ENCODE results near the gene RPS6KA2.

The RPS6KA2 gene

DNA sequence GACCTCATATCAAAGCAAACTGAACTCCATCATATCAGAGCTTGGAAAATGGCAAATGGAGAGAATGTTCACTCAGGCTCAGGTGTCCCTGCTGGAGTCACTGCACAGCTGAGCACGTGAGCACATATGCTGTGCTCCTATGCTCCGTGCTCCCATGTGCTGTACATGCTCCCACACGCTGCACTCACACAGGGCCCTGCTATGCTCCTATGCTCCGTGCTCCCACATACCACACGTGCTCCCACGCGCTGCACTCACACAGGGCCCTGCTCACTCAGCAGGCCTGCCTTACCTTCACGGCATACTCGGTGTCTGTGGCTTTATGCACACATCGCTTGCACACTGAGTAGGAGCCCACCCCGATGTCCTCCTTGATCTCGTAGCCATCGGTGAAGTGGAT is 178.6 kb downstream of the RPS6KA2 start:
- DNase-seq = no peak

- DNase-seq = no peak
These were observed 180.4 kb downstream of the RPS6KA2 start for GRCh38 chr6:166446567-166447065.

- no peak for DNase-seq
These were observed 180.9 kb downstream of the RPS6KA2 start for GRCh38 chr6:166446146-166446545.

DNA sequence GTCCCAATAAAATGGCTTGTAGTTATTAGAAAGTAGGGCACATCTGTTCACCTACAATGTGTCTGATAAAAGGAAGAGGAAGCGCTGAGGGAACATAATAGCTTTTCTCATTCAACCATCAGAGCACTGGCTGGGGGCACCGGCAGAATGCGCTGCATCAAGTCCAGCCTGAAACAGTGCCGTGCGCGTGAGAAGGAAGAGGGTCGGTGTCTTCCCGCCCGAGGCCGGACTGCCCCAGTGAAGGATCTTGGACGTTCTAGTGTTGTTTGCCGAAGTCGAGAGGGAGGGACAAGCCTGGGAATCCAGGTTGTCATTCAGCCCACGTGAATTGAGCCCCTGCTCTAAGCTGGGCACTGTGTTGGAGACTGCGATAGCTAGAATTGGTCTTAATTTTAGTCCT is 182.6 kb downstream of the RPS6KA2 start:
- DNase-seq = no peak

DNA sequence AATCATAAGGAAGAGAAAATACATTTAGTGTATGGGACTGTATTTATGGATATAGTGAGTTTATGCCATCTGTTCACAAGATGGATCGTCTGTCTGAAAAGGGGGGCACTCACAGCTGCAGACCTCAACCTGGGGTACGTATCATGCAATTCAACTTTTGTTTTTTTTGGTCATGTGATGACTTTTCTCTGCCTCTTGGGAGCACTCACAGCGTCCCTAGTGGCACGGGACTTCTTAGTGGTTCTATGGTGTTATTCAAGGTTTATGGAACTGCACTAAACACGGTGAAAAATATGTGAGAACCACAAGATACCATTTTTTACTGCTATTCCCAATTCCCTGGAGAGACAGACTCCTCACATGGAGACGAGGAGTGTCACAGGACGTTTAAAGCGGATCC is 183.9 kb downstream of the RPS6KA2 start:
- DNase-seq = no peak

DNA sequence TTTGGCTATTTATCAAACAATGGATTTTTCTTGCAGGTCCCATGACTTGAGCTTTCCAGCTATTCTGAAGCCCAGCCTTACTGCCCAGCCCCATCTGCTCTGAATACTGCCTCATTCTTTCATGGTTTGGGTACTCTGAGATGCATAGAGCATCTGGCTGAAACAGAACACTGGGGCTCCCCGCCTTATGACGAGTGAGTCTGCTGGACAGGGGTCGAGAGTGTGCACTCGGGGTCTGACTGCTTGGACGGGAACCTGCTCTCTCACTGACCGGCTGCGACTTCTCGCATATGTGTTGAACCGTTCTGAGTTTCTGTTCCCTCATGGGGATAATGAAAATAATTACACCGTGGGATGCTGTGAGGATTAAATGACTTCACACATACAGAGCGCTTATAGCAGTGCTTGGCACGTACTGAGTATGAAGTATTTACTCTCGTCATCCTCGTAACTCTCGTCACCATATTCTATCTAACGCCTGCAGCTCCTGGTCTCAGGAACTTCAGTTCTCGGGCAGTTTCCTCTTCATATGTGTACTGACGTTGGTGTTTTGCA is 184.8 kb downstream of the RPS6KA2 start:
- DNase-seq = no peak

DNA sequence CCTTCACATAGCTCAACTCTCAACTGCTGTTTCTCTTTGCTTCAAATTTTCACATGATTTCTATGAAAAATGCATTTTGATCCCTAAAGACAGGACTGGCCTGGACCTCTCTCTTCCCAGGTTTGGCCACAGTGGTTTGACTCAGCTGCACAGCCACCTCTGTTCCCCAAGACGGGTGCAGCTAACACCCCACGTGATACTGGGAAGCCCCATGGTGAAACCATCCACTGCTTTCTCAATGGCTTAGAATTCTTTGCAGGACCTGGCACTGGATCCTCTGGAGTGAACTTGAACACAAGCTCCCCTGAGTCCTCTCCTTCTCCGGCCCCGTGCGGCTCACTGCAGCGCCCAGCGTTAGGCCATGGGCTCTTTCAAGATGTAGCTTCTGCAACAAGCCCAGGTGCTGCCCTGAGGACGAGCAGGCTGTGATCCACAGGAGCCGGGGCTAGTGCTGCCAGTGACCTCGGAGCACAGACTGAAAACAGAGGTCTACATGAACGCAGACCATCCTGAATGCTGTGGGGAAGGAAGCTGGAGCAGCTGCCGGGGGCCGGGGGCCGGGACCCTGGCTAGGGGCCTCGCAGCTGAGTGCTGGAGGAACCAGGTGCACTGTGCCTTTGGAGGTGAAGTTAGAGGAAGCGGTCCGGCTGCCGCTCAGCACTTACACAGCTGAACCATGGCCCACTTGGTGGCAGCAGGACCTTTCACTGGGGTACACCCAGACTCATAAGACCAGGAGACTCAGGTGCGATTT is 185.5 kb downstream of the RPS6KA2 start:
- DNase-seq = no peak

GRCh38 chr6:166440729-166441128 is 186.3 kb downstream of the RPS6KA2 start:
- DNase-seq = no peak

DNA sequence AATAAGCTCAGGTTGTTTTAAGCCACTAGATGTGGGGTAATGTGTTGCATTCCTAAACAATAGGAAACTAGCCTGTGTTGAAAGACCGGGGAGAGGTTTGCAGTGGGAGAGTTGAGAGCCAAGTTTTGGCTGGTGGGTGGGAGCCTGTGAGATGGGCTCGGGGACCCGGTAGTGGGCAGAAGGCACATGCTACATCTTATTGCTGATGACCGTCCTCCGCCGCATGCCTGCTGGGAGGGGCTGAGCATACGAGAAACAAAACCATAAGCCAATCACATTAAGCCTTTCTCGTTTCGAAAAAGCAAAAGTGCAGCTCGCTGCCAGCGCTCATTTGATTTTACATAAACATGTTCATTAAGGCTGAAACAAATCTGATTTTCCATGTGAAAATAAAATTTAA is 186.9 kb downstream of the RPS6KA2 start:
- no peak for DNase-seq

DNA sequence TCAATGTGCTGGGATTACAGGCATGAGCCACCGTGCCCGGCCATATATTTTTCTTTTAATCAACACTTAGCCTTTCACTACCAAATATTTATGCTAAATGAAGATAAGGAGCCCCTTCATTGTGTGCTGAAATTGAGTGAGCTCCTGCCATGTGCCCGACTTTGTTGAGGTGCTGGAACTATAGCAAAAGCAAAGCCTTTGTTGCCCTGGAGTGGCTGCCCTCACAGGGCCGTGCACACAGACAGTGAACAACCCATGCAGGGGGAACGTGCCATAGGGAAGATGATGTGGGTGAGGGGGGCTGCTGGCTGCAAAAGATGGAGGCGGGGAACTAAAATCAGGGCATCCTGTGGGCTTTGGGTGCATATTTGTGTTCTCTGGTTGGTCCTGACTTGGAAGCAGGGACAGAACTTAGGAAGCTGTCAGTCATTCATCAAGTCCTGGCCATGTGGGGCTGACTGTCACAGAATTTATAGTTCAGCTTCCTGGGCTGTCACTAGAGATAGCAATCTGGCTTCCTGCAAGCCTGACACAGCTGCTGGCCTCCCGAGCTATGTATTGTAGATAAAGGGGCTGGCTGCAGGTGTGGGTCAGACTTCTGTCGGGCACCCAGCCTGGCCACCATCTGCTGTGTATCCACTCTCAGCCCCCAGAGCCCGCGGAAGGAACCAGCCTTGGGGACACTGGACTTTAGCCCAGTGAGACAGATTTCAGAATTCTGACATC is 187.5 kb downstream of the RPS6KA2 start:
- no peak for DNase-seq

DNA sequence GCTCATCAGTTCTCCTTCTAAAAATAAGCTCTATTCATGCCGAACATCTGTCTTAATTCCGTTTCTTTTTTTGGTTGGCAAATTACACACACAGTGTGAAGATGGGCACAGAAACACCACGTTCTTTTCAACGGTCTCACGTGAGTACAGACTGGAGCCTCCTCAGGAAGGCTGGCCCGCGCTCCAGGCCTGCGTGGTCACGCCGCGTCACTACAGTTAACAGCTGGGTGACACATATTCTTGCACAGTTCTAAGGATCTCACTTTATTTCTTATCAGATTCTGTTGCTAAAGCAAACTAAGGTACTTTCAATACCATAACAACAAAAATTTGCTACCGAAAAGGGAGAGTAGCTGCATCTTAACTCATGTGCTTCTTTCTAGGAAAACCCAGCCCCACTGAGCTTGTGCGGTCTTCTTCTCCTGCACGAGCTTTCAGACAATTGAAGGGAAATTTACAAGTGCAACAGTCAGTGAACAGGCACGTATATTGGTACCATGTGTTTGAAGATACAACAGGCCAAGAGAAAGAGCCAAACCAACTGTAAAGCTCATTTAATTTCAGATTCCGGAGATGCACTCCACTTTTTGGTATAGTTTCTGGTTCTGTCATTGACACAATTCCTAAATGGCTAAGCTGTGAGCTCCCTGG is 188.7 kb downstream of the RPS6KA2 start:
- no peak for DNase-seq

GRCh38 chr6:166437661-166438060 is 189.4 kb downstream of the RPS6KA2 start:
- DNase-seq = no peak

DNA sequence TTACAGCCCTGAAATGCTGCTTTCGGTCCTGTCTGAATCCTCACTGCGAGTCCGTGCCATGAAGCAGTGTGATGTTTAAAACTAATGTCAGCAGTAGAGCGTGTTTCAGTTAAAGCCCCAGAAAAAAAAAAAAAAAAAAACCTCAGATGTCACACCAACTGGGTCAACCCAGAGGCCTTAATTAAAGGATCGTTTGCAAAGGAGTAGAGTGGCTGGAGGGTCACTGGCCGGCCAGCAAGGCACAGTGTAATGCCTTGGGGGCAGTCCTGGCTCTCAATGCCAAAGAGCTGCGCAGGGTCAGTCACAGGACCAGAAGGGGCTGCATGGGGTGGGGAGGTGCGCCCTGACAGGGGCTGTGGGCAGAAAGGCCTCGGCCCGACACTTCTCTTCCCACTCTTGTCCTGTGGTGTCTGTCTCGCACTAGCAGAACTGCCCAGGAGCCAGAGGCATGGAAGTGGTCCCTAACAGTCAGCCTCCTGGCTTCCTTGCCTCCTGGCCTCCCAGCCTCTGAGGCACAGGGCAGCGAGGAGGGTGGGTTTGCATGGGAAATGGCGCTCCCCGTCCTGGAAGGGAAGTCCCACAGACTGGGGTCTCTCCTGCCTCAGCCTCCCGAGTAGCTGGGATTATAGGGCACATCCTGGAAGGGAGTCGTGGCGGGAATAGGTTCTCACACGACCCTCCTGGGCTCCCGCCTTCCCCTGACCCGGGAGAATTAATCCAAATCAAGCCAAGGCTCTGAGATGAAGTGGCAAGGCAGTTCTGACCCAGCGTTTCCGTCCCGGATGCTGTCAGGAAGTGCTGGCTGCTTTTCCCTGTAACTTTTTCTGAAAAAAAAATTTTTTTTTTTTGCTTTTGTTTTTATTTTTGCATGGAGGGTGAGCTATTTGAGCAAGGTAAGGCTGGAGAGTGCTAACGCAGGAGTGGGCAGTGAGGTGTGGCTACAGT is 190.6 kb downstream of the RPS6KA2 start:
- no peak for DNase-seq

DNA sequence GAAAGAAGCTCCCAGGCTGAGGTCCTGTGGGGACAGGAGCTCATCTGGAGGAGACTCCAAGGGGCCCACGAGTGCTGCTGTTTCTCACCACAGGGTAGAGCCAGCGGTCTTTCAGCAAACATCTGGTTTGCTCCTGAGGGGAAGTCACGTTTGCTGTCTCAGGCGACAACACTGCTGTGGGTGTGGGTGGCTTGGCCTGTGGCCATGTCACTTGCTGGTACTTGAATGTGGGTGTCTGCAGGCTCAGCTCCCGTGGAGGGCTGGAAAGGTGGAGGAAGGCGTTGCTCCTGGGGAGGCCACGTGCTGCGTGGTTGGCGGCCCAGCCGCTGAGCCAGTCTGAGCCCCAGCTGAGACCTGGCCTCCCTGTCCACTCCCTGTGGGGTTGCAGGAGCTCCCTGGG is 191.5 kb downstream of the RPS6KA2 start:
- no peak for DNase-seq

DNA sequence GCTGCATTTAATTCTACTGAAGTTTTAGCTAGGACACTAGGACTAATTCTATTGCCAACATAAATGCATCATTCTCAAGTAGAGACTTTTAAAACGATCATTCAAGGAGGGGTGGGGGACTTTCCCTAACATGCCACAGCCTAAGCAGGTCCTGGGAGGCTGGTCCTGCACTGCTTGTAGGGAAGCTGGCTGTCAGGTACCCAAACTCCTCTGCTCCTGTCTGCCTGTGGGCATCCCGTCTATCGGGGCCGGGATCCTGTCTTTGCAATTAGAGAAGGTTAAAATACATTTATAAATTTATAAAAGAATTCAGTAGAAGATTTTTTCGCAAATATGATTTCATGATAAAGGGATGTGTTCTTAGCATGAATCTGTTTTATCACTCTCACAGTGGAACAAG is 192.7 kb downstream of the RPS6KA2 start:
- DNase-seq = no peak

DNA sequence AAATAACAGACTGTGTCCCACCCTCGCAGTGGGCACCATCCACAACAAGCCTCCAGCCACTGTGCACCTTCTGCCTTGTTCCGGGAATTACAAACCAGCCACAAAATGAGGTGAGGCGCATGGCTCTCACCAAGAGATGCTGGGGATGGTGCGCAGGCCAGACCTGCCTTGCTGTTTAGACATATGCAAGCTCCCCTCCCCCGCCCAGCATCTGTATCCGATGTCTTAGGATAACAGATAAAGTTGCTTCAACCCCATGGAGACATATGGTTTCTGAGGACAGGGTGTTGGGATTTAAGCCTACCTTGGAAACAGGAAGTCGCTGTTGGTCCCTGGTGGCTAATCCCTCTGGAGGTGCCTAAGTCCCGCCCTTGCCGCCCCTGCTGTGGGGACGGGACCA is 194.0 kb downstream of the RPS6KA2 start:
- DNase-seq = no peak

GRCh38 chr6:166430269-166430668 is 196.8 kb downstream of the RPS6KA2 start:
- no peak for DNase-seq

- DNase-seq = no peak
These were observed 202.6 kb downstream of the RPS6KA2 start for GRCh38 chr6:166424431-166424830.

- no peak for DNase-seq
These were observed 203.3 kb downstream of the RPS6KA2 start for GRCh38 chr6:166423781-166424180.

DNA sequence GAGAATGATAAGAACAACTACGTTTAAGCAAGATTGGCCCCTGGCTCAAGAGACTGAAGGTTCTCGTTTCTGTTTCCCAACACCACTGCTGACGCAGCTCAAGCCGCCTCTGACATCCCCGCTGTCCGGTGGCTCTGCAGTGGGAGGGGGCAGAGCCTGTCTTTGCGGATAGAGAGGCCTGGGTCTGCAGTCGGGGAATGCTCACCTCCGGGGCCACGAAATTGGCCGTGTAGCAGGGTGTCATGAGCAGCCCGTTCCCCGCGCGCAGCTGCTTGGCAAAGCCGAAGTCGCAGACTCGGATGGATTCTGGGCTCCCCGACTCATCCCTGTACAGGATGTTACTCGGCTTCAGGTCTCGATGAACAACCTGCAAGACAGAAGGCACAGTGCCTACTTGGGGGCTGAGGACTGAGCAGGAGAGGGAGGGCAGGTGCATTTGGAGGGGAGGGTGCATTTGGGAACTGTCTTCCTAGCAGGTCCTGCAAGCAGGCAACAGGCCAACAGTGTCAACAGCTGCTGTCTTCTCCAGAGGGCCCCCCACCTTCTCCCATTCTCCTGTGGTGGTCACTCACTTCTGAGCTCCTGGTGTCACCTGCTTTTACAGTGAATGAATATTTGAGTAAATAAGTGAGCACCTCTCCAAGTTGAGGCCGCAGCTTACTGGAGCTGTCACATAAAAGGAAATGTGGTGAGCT is 203.9 kb downstream of the RPS6KA2 start:
- DNase-seq = no peak
